ENCODE results near the gene SCN5A. TPM values are rescaled to one million over a fixed set of nuclear protein-coding genes. Genes with fewer than 3 reads are reported as not detected.

SCN5A gene
- total and polyA plus RNA-seq, 7 donors: under 0.01 to 1.9 (median 0.51) TPM

DNA sequence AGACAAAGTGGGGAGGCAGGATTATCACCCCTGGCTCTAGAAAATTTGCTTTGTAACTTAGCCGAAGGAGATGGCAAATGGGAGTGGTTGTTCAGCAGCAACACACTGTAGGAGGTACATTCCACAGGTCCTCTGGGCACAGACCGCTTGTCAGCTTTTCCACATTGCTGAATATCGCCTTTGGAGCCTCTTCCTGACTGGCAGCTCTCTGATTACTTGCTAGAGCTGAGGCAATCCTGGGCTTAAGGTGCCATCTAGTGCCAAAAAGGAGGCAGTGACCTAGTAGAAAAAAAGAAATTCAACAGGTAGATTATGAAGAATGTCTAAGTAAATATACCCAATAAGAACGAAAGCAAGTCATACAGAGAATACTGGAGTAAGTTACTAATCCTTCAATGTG, 13.1 kb upstream of the SCN5A start:
- Histone ChIP-seq H3K27ac (no peak overlapping the region), H3K4me1 (no peaks in the 10 kb centered on the region), H3K4me3 (no peak overlapping the region), H3K36me3 (no peaks in the 10 kb centered on the region), H3K9me3 (peaks cover 0 to 4% (median 0%) of the 10 kb centered on the region in 4 donors), H3K27me3 (peaks cover under 1 to 36% (median 3%) of the 10 kb centered on the region in 3 donors)
- DNase-seq: no peak
- TF ChIP-seq POLR2AphosphoS5 (IDR thresholded peaks at IDR 0.05): no peak
- TF ChIP-seq EP300 (IDR thresholded peaks at IDR 0.05): no peak
- no peak for TF ChIP-seq POLR2A (IDR thresholded peaks at IDR 0.05)
- TF ChIP-seq, protein P1, sequence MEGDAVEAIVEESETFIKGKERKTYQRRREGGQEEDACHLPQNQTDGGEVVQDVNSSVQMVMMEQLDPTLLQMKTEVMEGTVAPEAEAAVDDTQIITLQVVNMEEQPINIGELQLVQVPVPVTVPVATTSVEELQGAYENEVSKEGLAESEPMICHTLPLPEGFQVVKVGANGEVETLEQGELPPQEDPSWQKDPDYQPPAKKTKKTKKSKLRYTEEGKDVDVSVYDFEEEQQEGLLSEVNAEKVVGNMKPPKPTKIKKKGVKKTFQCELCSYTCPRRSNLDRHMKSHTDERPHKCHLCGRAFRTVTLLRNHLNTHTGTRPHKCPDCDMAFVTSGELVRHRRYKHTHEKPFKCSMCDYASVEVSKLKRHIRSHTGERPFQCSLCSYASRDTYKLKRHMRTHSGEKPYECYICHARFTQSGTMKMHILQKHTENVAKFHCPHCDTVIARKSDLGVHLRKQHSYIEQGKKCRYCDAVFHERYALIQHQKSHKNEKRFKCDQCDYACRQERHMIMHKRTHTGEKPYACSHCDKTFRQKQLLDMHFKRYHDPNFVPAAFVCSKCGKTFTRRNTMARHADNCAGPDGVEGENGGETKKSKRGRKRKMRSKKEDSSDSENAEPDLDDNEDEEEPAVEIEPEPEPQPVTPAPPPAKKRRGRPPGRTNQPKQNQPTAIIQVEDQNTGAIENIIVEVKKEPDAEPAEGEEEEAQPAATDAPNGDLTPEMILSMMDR (IDR thresholded peaks at IDR 0.05): no peak
- intact Hi-C loops (cut with DNase I): no loop called here
- 36 to 58% methylated on average over 4 of the region's 4 CpGs for WGBS, 2 donors

DNA sequence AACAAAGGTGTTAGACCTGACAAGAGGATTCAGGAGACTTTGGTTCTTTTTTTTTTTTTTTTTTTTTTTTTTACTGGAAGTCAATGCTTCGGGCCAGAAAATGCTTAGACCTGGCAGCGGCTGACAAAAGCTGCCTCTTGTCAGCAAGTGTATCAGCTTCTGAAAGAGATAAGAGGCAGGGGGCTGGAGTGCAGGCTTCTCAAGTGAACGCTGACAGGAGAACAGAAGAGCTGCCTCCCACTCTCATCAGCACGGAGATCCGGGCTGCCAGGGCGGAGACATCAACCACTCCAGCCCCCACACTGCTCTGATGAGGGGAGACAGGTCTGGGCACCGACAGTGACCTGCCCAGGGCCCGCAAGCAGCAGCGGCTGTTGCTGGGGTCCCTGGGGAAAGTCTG, 9.4 kb upstream of the SCN5A start:
- peaks cover 0 to 4% (median 0%) of the 10 kb centered on the region in 4 donors for H3K9me3 ChIP-seq
- intact Hi-C loops (cut with DNase I): loop anchor here (10.0 kb wide), 1 partner anchor 164 kb away; the partner anchor contains the start of gene EXOG
- no peaks in the 10 kb centered on the region for H3K36me3 ChIP-seq
- H3K27me3 ChIP-seq: peaks cover 3 to 64% (median 10%) of the 10 kb centered on the region in 3 donors
- DNase-seq: peak; percentile 32
- H3K4me1 ChIP-seq: no peaks in the 10 kb centered on the region
- 44 to 52% methylated on average over 9 of the region's 9 CpGs for WGBS, 2 donors
- TF ChIP-seq, protein P1 (IDR thresholded peaks at IDR 0.05): no peak
- TF ChIP-seq POLR2A (IDR thresholded peaks at IDR 0.05) (no peak), POLR2AphosphoS5 (IDR thresholded peaks at IDR 0.05) (no peak), EP300 (IDR thresholded peaks at IDR 0.05) (no peak)
- H3K4me3 ChIP-seq: no peak overlapping the region
- no peak overlapping the region for H3K27ac ChIP-seq

DNA sequence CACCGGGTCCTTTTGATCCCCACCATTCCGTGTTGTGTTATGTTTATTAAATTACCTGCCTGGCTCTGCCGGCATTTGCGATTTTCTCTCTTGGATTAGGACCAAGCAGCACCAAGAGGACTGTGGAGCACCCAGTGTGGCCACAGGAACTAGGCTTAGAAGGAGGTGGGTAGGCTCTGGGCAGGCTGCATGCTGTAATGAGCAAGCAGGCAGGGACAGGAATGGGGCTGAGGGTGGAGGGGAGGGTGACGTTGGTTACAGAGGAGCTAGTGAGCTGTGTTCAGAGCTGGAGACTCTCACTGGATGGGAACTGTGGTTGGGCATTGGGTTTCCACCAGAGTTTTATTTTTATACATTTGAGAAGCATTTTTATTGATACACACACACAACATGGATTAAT, 7.9 kb upstream of the SCN5A start:
- no peak for TF ChIP-seq EP300 (IDR thresholded peaks at IDR 0.05)
- TF ChIP-seq, protein P1 (IDR thresholded peaks at IDR 0.05): no peak
- no peak for TF ChIP-seq POLR2A (IDR thresholded peaks at IDR 0.05)
- no peak for TF ChIP-seq POLR2AphosphoS5 (IDR thresholded peaks at IDR 0.05)
- Histone ChIP-seq H3K27ac (no peak overlapping the region), H3K4me3 (no peak overlapping the region), H3K27me3 (peaks cover 3 to 69% (median 10%) of the 10 kb centered on the region in 3 donors), H3K4me1 (no peaks in the 10 kb centered on the region), H3K9me3 (no peaks in the 10 kb centered on the region), H3K36me3 (no peaks in the 10 kb centered on the region)
- no peak for DNase-seq
- WGBS, 2 donors: 54 to 67% methylated on average over 5 of the region's 5 CpGs
- intact Hi-C loops (cut with DNase I): loop anchor here (10.0 kb wide), 1 partner anchor 163 kb away; the partner anchor contains the start of gene EXOG

DNA sequence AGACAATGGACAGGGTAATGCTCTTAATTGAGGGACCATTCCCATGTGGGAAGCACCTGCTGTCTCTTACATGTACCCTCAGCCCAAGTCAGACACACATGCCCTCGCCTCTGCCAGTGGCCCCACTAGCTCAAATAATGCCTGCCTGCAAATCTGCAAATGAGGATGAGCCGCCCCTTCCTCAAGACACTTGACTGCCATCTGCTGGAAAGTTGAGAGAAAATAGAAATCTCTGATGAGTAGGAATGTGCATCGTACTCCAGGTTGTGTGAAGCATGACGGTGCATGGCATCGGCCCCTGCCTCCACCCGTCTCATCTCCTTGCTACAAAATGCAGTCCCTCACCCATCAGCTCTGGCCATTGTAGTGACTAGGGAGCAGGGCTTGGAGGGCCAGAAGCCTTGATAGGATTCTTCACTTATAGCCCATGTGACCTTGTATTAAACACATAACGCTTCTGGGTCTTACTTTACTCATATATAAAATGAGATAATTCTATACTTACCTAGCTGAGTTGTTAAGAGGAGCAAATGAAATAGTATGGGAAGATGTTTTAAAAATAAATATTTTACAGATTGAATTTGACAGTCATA, 6.3 kb upstream of the SCN5A start:
- peaks cover 0 to 3% (median 0%) of the 10 kb centered on the region in 4 donors for H3K4me1 ChIP-seq
- intact Hi-C loops (cut with DNase I): loop anchor here (10.0 kb wide), 1 partner anchor 161 kb away; the partner anchor contains the start of gene EXOG
- peaks cover 3 to 67% (median 10%) of the 10 kb centered on the region in 3 donors for H3K27me3 ChIP-seq
- TF ChIP-seq EP300 (IDR thresholded peaks at IDR 0.05) (no peak), POLR2A (IDR thresholded peaks at IDR 0.05) (no peak), POLR2AphosphoS5 (IDR thresholded peaks at IDR 0.05) (no peak)
- TF ChIP-seq, protein P1 (IDR thresholded peaks at IDR 0.05): peak in 1 of 4 experiments; percentile 15
- no peaks in the 10 kb centered on the region for H3K9me3 ChIP-seq
- peak; percentile 38 for DNase-seq
- 15 to 17% methylated on average over 7 of the region's 7 CpGs for WGBS, 2 donors
- no peaks in the 10 kb centered on the region for H3K36me3 ChIP-seq
- H3K4me3 ChIP-seq: no peak overlapping the region
- H3K27ac ChIP-seq: no peak overlapping the region
